GM18861 (cell line): ENCODE results near the gene DNASE2.

Source experiments
- ATAC-seq: cut with Tn5 transposase; IDR thresholded peaks from one replicate; pipeline ENCODE4 v1.9.1; 2021; ENCODE audit not compliant: unreplicated experiment

The DNASE2 gene

DNA sequence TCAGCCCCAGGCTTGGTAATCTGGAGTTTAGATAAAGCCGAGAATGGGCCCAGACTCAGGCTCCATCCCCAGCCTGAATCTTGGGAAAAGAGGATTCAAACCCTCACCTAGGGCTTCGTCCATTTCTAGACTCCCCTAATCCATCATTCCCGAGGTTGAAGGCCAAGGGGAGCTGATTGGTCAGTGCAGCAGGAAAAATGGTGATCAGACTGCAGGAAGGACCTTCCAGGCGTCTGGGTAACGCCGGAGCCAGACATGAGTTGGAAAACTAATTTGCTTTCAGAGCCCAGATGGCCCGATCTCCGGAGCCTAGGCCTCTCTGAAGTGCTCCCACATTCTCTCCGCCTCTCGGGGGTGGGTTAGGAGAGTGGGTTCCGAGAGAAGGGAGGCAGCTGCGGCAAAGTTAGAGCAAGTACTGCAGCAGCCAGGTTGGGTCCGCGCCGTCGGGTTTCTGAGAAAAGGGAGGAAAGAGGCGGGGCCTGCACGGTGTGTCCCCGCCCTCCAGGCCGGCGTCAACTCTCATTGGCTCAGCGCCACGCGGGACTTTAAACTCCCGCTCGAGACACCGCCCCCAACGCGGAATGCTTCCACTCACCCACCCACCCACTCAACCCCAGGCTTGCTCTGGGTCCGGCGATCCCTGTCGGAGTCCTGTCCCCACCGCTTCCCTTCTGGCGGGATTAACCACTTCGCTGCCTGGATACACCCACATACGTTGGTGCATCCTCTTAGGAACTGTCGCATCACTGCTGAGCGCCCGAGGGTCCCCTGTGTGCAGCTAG is 46.1 kb downstream of the DNASE2 start:
- no peak for ATAC-seq

DNA sequence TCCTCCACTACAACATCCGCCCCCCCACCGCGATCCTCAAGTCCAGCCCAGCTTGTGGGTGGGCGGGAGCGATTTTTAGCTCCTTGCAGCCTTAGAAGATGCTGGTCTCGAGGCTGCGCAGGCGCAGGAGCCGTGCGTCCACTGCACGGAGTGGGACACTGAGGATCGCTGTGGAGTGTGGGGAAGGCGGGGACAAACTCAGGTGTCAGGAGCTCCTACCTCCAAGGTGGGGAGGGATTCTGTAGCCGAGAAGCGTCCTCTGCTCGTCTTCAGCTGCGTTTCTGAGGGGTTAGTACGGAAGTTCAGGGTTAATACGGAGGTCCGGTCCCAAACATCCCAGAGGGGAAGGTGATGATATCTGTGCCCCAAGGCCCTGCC is 46.7 kb downstream of the DNASE2 start, which contains the start of gene RTBDN:
RTBDN (minus strand) TSS at position 14 of the 378 bp plus-strand sequence. CDS start 4,600 bp downstream, outside the sequence.
- ATAC-seq, result no peak

DNA sequence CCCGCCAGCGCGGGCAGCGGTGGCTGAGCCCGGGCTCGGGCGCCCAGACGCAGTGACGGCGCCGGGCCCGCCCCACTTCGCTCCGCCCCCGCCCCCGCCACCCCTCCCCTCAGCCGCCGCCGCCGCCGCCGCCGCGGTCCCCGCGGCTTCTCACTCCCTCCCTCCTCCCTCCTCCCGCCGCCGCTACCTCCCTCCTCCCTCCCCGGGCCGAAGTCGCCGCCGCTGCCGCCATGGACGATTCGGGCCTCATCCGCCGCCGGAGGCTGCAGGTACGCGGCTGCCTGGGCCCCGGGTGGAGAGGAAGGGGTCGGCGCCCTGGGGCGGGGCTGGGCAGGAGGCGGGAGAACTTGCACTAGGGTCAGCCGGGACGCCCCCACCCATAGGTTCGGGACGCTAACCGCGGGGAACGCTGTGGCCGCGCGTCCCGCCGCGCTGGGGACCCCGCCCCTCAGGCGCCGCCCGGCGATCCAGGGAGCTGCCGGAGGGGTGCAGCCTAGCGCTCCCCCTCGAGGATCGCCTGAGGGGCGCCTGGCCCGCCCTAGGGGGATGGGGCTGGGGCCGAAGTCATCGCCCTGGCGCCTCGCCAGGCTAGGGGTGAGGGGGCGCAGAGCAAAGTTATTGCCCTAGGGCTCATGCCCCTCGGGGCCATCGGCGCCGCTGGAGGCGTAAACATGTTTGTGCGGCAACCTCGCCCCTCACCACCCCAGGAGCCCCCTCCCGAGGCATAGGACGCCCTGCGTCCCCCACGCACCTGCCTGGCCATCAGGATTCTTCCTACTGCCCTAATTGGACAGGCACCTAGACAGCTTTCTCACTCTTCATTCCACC is 47.3 kb downstream of the DNASE2 start:
- no peak for ATAC-seq

DNA sequence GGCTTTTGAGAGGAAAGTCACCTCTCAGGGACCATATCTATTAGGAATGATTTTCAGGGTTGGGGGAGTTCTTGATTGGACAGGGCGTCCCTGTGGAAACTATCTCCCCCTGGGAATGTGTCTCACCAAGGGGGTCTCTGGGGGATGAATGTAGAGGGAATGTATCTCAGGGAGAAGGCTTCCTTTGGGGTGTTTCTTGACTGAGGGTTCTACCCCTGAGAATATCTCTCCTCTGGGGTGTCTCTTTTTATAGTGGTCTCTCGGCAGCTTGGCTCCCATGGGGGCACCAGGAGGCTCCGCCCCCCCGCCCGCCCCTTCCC is 47.9 kb downstream of the DNASE2 start:
- no peak for ATAC-seq

DNA sequence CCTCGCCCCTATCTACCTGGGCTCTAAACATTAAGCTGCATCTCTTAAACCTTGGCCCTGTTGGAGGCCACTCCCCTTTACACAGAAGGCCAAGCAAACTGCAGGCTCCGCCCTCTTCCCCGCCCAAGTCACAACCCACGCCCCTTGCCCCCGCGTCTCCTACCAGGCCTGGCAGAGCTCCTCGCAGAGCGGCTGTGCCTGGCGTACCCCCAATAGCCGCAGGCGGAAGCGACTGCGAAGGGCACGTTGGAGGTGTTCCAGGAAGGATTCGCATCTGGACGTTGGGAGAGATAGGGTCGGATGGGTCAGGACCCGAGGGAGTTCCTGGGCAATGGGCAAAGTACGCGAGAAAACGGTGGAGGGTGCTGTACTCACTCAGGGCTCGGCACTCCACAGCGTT is 52.8 kb downstream of the DNASE2 start:
- ATAC-seq, result no peak

DNA sequence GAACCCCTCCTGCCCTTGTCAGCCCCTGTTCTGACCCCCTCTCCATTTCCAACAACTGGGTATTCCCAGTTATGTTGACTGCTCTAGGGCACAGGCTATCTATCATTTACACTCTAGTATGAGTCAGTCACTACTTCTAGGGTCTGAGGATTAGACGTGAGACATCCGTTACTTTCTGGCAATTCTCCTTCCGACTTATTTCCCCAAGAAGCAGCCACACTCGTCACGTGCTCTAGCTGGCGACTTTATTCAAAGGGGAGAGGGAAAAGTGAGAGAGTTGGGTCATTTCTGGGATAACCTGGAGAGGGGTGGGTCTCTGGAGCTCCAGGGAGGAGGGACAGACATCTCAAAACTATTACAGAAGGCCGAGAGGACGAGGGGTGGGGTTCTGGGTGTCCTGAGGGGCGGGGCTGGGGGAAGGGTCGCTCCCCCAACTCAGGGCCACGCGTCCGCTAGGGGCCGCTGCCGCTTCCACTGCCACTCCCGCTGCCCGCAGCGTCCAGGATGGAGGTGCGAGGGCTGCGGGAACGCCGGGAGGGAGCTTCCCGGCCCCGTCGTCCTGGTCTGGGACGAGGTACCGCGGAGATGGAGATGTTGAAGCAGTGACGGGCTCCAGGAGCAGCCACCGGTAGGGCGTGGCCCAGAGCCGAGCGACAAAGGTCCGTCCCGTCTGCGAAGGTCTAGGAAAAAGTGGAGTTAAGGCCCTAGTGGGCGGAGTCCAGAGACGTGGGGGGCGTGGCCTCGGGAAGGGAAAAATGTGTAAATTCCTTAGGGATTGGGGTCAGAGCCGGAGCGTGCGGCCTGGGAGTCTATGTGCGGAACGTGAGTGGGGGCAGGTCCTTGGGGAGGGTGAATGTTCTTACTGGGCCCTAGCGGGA is 55.8 kb downstream of the DNASE2 start:
- ATAC-seq, result no peak
